ENCODE data around the gene CAPN13. TPM values are rescaled to one million over a fixed set of nuclear protein-coding genes. Genes with fewer than 3 reads are reported as not detected.
A peak's percentile ranks its signal among the peaks of the same experiment; 100 is the strongest.

CAPN13 gene
- total and polyA plus RNA-seq, 7 experiments from 2014 or later = not detected

DNA sequence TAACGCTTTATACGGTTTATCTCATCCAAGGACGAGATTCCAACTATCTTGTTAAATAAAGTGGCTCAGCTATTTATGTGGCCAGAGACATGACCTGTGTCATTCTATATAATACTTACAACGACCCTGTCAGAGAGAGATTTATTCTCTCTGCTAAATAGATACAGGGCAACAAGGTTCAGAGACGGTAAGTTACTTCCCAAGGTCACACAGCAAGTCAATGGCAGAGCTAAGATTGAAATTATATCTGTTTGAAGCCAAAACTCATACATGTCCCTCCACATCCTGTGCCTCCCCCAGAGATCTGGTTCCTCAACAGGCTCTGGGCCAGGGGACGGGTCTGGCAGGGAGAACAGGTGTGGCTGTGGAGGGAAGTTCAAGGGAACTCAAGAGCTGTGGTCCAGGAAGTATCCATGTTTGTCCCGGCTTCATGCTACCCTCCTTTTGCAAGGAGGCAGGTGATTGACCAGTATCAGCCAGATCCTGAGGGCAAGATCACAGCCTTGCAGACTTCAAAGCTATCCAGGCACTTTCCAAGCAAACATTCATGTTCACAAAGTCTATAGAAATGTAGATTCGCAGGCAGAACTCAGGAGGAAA, 99.8 kb downstream of the CAPN13 start:
- H3K4me3 ChIP-seq (ENCODE audit: low read length) = no peak overlapping the region
- peaks cover 0 to 6% (median 3%) of the 10 kb centered on the region in 3 experiments for H3K9me3 ChIP-seq (ENCODE audit: control insufficient read depth in 2 of 3, low read length in 3 of 3)
- ATAC-seq = no peak
- H3K36me3 ChIP-seq (ENCODE audit: control insufficient read depth in 2 of 3, insufficient read depth in 3 of 3, low read length in 3 of 3) = no peaks in the 10 kb centered on the region
- Mint-ChIP-seq H3K27ac (no peak overlapping the region), H3K36me3 (peaks cover 0 to 8% (median 0%) of the 10 kb centered on the region in 5 donors), H3K27me3 (peaks cover 0 to 7% (median 0%) of the 10 kb centered on the region in 5 donors), H3K4me3 (no peak overlapping the region), H3K4me1 (peaks cover 0 to 5% (median 5%) of the 10 kb centered on the region in 7 donors), H3K9me3 (peaks cover 0 to 18% (median 9%) of the 10 kb centered on the region in 11 donors)
- no peaks in the 10 kb centered on the region for H3K4me1 ChIP-seq (ENCODE audit: control insufficient read depth in 2 of 2, insufficient read depth in 2 of 2, low read length in 2 of 2)
- intact Hi-C loops (cut with micrococcal nuclease) = loop anchor here (1.0 to 10.0 kb wide), 11 partner anchors 205 to 785 kb away; partner anchors contain the start of genes ALK (in 1 of the 2) and LBH (in 1 of the 2)
- H3K27me3 ChIP-seq (ENCODE audit: control insufficient read depth in 2 of 2, insufficient read depth in 2 of 2, low read length in 2 of 2) = no peaks in the 10 kb centered on the region
- ChIA-PET CTCF (interaction anchor here (0.6 to 15.3 kb wide), 12 partner anchors 13 to 552 kb away, joined by 3 to 379 read pairs (median 4); no protein-coding TSS in a partner anchor), POLR2A (interaction anchor here (2.4 to 2.9 kb wide), 2 partner anchors 475 to 499 kb away, joined by 7 to 11 read pairs; no protein-coding TSS in a partner anchor)
- no peak overlapping the region for H3K27ac ChIP-seq (ENCODE audit: low read depth, low read length)
- DNase-seq = no peak

GRCh38 chr2:30706534-30707303, 100.5 kb downstream of the CAPN13 start:
- peaks cover 0 to 12% (median 8%) of the 10 kb centered on the region in 3 experiments for H3K9me3 ChIP-seq (ENCODE audit: control insufficient read depth in 2 of 3, low read length in 3 of 3)
- intact Hi-C loops (cut with micrococcal nuclease) = loop anchor here (1.0 to 10.0 kb wide), 11 partner anchors 204 to 784 kb away; partner anchors contain the start of genes ALK (in 1 of the 2) and LBH (in 1 of the 2)
- peaks cover 0 to 12% (median 0%) of the 10 kb centered on the region in 5 donors for H3K27me3 Mint-ChIP-seq
- H3K27ac Mint-ChIP-seq = peak overlapping the region in 2 of 9 donors; percentile 6 to 68
- no peak overlapping the region for H3K4me3 ChIP-seq (ENCODE audit: low read length)
- peak; percentile 61 for ATAC-seq
- peaks cover 6 to 25% (median 15%) of the 10 kb centered on the region in 11 donors for H3K9me3 Mint-ChIP-seq
- ChIA-PET POLR2A (interaction anchor here (2.4 to 2.9 kb wide), 2 partner anchors 475 to 498 kb away, joined by 7 to 11 read pairs; no protein-coding TSS in a partner anchor), CTCF (interaction anchor here (0.7 to 15.3 kb wide), 14 partner anchors 12 to 616 kb away, joined by 3 to 379 read pairs (median 4); no protein-coding TSS in a partner anchor)
- peaks cover 0 to 5% (median 5%) of the 10 kb centered on the region in 7 donors for H3K4me1 Mint-ChIP-seq
- H3K4me3 Mint-ChIP-seq = peak overlapping the region in 1 of 10 donors; percentile 3
- H3K27ac ChIP-seq (ENCODE audit: low read depth, low read length) = no peak overlapping the region
- no peaks in the 10 kb centered on the region for H3K36me3 ChIP-seq (ENCODE audit: control insufficient read depth in 2 of 3, insufficient read depth in 3 of 3, low read length in 3 of 3)
- H3K27me3 ChIP-seq (ENCODE audit: control insufficient read depth in 2 of 2, insufficient read depth in 2 of 2, low read length in 2 of 2) = no peaks in the 10 kb centered on the region
- H3K36me3 Mint-ChIP-seq = peaks cover 0 to 15% (median 5%) of the 10 kb centered on the region in 5 donors
- no peaks in the 10 kb centered on the region for H3K4me1 ChIP-seq (ENCODE audit: control insufficient read depth in 2 of 2, insufficient read depth in 2 of 2, low read length in 2 of 2)
- DNase-seq = peak; percentile 41 to 74 (median 68)

- H3K36me3 Mint-ChIP-seq = peaks cover 0 to 15% (median 5%) of the 10 kb centered on the region in 5 donors
These were observed 101.3 kb downstream of the CAPN13 start for GRCh38 chr2:30705711-30706533.

DNA sequence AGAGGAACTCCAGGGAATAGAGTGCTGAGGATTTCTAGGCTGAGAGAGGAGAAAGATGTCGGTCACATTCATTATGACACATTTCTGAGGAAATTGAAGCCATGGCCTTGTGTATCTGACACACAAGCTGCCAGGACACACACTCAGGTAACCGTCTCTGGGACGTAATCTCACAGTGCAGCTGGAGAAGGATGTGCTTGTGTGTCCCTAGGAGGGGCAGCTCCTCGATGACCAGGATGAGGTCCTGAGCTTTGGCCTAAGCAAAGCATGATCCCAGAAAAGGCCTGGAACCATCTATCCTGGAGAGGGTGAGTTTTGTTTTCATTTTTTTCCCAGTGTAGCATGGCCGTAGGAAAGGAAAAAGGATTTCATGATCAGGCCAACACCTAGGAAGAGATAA, 102.2 kb downstream of the CAPN13 start:
- ChIA-PET POLR2A (interaction anchor here (1.6 to 2.9 kb wide), 2 partner anchors 473 to 496 kb away, joined by 4 to 7 read pairs; no protein-coding TSS in a partner anchor), CTCF (interaction anchor here (0.6 to 15.3 kb wide), 8 partner anchors 8 to 1618 kb away, joined by 3 to 379 read pairs (median 4); no protein-coding TSS in a partner anchor)
- Mint-ChIP-seq H3K9me3 (peaks cover 7 to 36% (median 20%) of the 10 kb centered on the region in 11 donors), H3K27me3 (peaks cover 0 to 12% (median 0%) of the 10 kb centered on the region in 5 donors), H3K36me3 (peaks cover 0 to 15% (median 5%) of the 10 kb centered on the region in 5 donors), H3K27ac (peak overlapping the region in 1 of 9 donors; percentile 14), H3K4me1 (peaks cover 0 to 5% (median 5%) of the 10 kb centered on the region in 7 donors), H3K4me3 (no peak overlapping the region)
- H3K27ac ChIP-seq (ENCODE audit: low read depth, low read length) = no peak overlapping the region
- H3K27me3 ChIP-seq (ENCODE audit: control insufficient read depth in 2 of 2, insufficient read depth in 2 of 2, low read length in 2 of 2) = no peaks in the 10 kb centered on the region
- peaks cover 0 to 15% (median 8%) of the 10 kb centered on the region in 3 experiments for H3K9me3 ChIP-seq (ENCODE audit: control insufficient read depth in 2 of 3, low read length in 3 of 3)
- no peaks in the 10 kb centered on the region for H3K36me3 ChIP-seq (ENCODE audit: control insufficient read depth in 2 of 3, insufficient read depth in 3 of 3, low read length in 3 of 3)
- no peak for ATAC-seq
- no peaks in the 10 kb centered on the region for H3K4me1 ChIP-seq (ENCODE audit: control insufficient read depth in 2 of 2, insufficient read depth in 2 of 2, low read length in 2 of 2)
- no peak overlapping the region for H3K4me3 ChIP-seq (ENCODE audit: low read length)
- no peak for DNase-seq
- intact Hi-C loops (cut with micrococcal nuclease) = loop anchor here (5.0 to 10.0 kb wide), 3 partner anchors 470 to 783 kb away; partner anchors contain the start of genes ALK (in 1 of the 2) and LBH (in 1 of the 2)

More at GRCh38 chr2:30705711-30706533, 101.3 kb downstream of the CAPN13 start:
- ChIA-PET POLR2A (interaction anchor here (2.4 to 2.9 kb wide), 2 partner anchors 474 to 498 kb away, joined by 7 to 11 read pairs; no protein-coding TSS in a partner anchor), CTCF (interaction anchor here (0.7 to 15.3 kb wide), 11 partner anchors 7 to 1619 kb away, joined by 3 to 379 read pairs (median 4); no protein-coding TSS in a partner anchor)
- no peak for DNase-seq
- ATAC-seq = no peak
- Histone ChIP-seq H3K36me3 (ENCODE audit: control insufficient read depth in 2 of 3, insufficient read depth in 3 of 3, low read length in 3 of 3) (no peaks in the 10 kb centered on the region), H3K27ac (ENCODE audit: low read depth, low read length) (no peak overlapping the region), H3K4me3 (ENCODE audit: low read length) (no peak overlapping the region), H3K27me3 (ENCODE audit: control insufficient read depth in 2 of 2, insufficient read depth in 2 of 2, low read length in 2 of 2) (no peaks in the 10 kb centered on the region), H3K4me1 (ENCODE audit: control insufficient read depth in 2 of 2, insufficient read depth in 2 of 2, low read length in 2 of 2) (no peaks in the 10 kb centered on the region), H3K9me3 (ENCODE audit: control insufficient read depth in 2 of 3, low read length in 3 of 3) (peaks cover 0 to 15% (median 8%) of the 10 kb centered on the region in 3 experiments)
- Mint-ChIP-seq H3K27ac (no peak overlapping the region), H3K4me1 (peaks cover 0 to 5% (median 5%) of the 10 kb centered on the region in 7 donors), H3K27me3 (peaks cover 0 to 12% (median 0%) of the 10 kb centered on the region in 5 donors), H3K4me3 (no peak overlapping the region), H3K9me3 (peaks cover 7 to 32% (median 18%) of the 10 kb centered on the region in 11 donors)
- intact Hi-C loops (cut with micrococcal nuclease) = loop anchor here (2.0 to 10.0 kb wide), 6 partner anchors 203 to 784 kb away; partner anchors contain the start of genes ALK (in 1 of the 2) and LBH (in 1 of the 2)

DNA sequence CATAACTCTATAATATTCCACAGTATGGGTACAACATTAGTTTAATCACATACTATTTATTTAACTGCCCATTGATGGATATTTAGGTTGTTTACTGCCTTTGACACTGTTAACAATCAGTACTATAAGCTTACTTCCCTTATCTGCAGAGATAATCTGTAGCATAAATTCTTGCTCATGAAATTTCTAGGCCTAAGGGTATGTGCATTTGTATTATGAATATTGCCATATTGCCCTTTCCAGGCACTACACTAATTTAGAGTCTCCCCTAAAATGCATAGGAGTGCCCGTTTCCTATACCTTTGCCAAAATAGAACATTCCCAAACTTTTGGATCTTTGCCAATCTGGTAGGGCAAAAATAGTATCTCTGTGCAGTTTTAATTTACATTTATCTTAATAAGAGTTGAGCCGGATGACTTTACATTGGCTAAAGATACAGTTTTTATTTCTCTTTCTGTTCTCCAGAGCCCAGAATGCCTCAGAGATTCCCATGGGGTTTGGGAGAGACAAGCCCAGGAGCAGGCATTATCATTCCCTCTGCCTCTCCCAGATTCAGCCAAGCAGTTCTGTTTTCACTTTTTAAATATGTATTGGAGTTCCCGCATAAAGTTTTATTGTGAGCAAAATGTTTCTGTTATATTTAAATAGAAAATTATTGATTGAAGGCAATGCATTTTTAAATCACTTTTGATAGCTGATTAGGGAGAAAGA, 102.8 kb downstream of the CAPN13 start:
- POLR2A ChIA-PET = interaction anchor here (1.6 to 2.9 kb wide), 2 partner anchors 472 to 496 kb away, joined by 4 to 7 read pairs; no protein-coding TSS in a partner anchor
- no peak for DNase-seq
- Mint-ChIP-seq H3K4me1 (peaks cover 0 to 5% (median 5%) of the 10 kb centered on the region in 7 donors), H3K27ac (no peak overlapping the region), H3K4me3 (no peak overlapping the region), H3K9me3 (peaks cover 7 to 36% (median 20%) of the 10 kb centered on the region in 11 donors), H3K27me3 (peaks cover 0 to 12% (median 0%) of the 10 kb centered on the region in 5 donors), H3K36me3 (peaks cover 0 to 15% (median 5%) of the 10 kb centered on the region in 5 donors)
- no peak for ATAC-seq
- CTCF ChIA-PET = interaction anchor here (0.6 to 15.3 kb wide), 7 partner anchors 9 to 538 kb away, joined by 3 to 379 read pairs (median 4); no protein-coding TSS in a partner anchor
- no peaks in the 10 kb centered on the region for H3K27me3 ChIP-seq (ENCODE audit: control insufficient read depth in 2 of 2, insufficient read depth in 2 of 2, low read length in 2 of 2)
- H3K9me3 ChIP-seq (ENCODE audit: control insufficient read depth in 2 of 3, low read length in 3 of 3) = peaks cover 0 to 15% (median 8%) of the 10 kb centered on the region in 3 experiments
- no peak overlapping the region for H3K27ac ChIP-seq (ENCODE audit: low read depth, low read length)
- H3K4me3 ChIP-seq (ENCODE audit: low read length) = no peak overlapping the region
- H3K36me3 ChIP-seq (ENCODE audit: control insufficient read depth in 2 of 3, insufficient read depth in 3 of 3, low read length in 3 of 3) = no peaks in the 10 kb centered on the region
- H3K4me1 ChIP-seq (ENCODE audit: control insufficient read depth in 2 of 2, insufficient read depth in 2 of 2, low read length in 2 of 2) = no peaks in the 10 kb centered on the region
- intact Hi-C loops (cut with micrococcal nuclease) = loop anchor here (5.0 to 10.0 kb wide), 3 partner anchors 470 to 782 kb away; partner anchors contain the start of genes ALK (in 1 of the 2) and LBH (in 1 of the 2)

Data from naive thymus-derived CD4-positive, alpha-beta T cell (primary cell).